Ishikawa (cell line): ENCODE data around the gene ADAM11.

ENCODE experiments used
- EP300 ChIP-seq: IDR thresholded peaks from 2 replicates; pipeline ENCODE4 v1.6.1; 2012; ENCODE audit warnings: borderline replicate concordance
- FOXM1 ChIP-seq: IDR thresholded peaks from 2 replicates; pipeline ENCODE4 v1.6.1; 2012; ENCODE audit warnings: low read depth, borderline replicate concordance
- TAF1 ChIP-seq: IDR thresholded peaks from 2 replicates; pipeline ENCODE4 v1.6.1; 2012; ENCODE audit warnings: low read depth, mild to moderate bottlenecking
- TCF12 ChIP-seq: IDR thresholded peaks from 2 replicates; pipeline ENCODE4 v1.6.1; 2012; ENCODE audit warnings: low read depth
- TEAD4 ChIP-seq: IDR thresholded peaks from 2 replicates; pipeline ENCODE4 v1.6.1; 2012

DNA sequence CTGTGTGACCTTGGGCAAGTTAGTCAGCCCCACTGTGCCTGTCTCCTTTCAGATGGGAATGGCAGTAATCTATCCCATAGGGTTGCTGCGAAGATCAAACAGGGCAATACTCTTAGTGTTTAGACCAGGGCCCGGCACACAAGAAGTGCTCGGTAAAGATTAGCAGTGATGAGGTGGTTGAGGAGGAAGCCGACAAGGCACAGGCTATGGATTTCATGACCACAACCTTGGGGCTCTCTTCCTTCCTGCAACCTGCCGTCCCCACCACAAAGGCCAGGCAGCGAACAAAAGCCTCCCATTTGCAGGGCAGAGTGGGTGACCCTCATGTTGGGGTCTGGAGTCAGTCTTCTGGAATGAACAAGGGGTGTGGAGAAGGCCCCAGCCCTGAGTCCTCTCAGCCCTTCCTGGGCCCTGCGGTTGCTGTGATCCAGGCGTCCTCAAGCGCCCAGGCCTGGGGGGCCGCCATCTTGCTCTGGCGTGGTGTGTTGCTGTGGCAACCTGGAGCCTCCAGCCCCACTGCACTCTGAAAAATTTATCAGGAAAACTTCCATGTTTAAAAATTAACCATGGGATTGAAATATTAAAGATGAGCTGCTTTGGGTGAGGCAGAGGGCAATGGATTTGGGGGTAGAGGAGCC lies 9.8 kb downstream of the ADAM11 start:
- TF ChIP-seq TCF12 (no peak), EP300 (no peak), FOXM1 (no peak), TEAD4 (no peak), TAF1 (no peak)
